HCT116 (cell line): Measurements from ENCODE around the gene PAX5. TPM values are rescaled to one million over a fixed set of nuclear protein-coding genes. Genes with fewer than 3 reads are reported as not detected.

Experiments
- ATAC-seq: fragments of 200-7000 bp; cut with Tn5 transposase; 2 replicates; pipeline ENCODE4 v1.9.1; 2020; ENCODE audit warnings: mild to moderate bottlenecking, moderate library complexity
- BruUV-seq: library from RNA; stranded (reverse); fragments of 400-500 nt; replicated peaks from 2 replicates; lab custom pipeline; 2021; lab: Mats Ljungman, UMichigan
- CTCF ChIA-PET: fragments of 300-600 bp; sonication (Branson Sonifier 250); formaldehyde crosslinking; loops from one replicate; lab custom pipeline; 2021; ENCODE audit warnings: antibody characterized with exemption; lab: Charles Lee
- POLR2A ChIA-PET: fragments of 300-600, 350-600 bp; sonication (Branson Sonifier 250); formaldehyde crosslinking; loops from one replicate; lab custom pipeline; 2021; ENCODE audit warnings: antibody characterized with exemption; lab: Charles Lee
- RAD21 ChIA-PET, 2 experiments: fragments of 300-600 bp; sonication (Branson Sonifier 250); formaldehyde crosslinking; loops; one replicate each; lab custom pipeline; 2023; ENCODE audit warnings: low total read pairs in 2 of 2; ENCODE audit not compliant: uncharacterized antibody in 2 of 2, unreplicated experiment in 2 of 2, low non-redundant PET in 1 of 2; lab: Charles Lee
- DNase-seq: peaks from one replicate; pipeline ENCODE4 v3.0.0-alpha.2; 2010; ENCODE audit warnings: low read depth, low spot score
- H2AFZ ChIP-seq: fragments of 200-600 bp; shearing (Covaris generic), sonication (generic); 2 replicates; pipeline ENCODE4 v1.6.1; 2017; ENCODE audit warnings: low read depth, mixed run types, mixed read lengths, antibody characterized with exemption, low read length; ENCODE audit not compliant: poor library complexity, severe bottlenecking
- H3K27ac ChIP-seq: 2 replicates; pipeline ENCODE4 v1.5.1; 2012; ENCODE audit warnings: low read depth, low read length
- H3K27me3 ChIP-seq: fragments of 200-600 bp; sonication (generic); 2 replicates; pipeline ENCODE4 v1.6.1; 2016; ENCODE audit warnings: mixed run types, low read length, mixed read lengths; ENCODE audit not compliant: insufficient read depth
- H3K36me3 ChIP-seq, 2 experiments: fragments of 200-500 bp in 1 of 2; fragments of 200-600 bp in 1 of 2; sonication (Bioruptor generic) in 1 of 2; sonication (generic) in 1 of 2; 2 replicates each; pipeline versions ENCODE4 v1.5.1 to v1.6.1; 2014 to 2016; ENCODE audit warnings: low read length in 2 of 2, inconsistent platforms in 1 of 2, mixed read lengths in 1 of 2, mixed run types in 1 of 2; ENCODE audit not compliant: insufficient read depth in 2 of 2, control insufficient read depth in 1 of 2
- H3K4me1 ChIP-seq, 2 experiments: fragments of 200-600 bp in 1 of 2; sonication (generic) in 1 of 2; 2 replicates each; pipeline versions ENCODE4 v1.5.1 to v1.6.1; 2012 to 2017; ENCODE audit warnings: low read length in 2 of 2, inconsistent platforms in 1 of 2, mild to moderate bottlenecking in 1 of 2, mixed read lengths in 1 of 2, mixed run types in 1 of 2, moderate library complexity in 1 of 2; ENCODE audit not compliant: insufficient read depth in 2 of 2, control insufficient read depth in 1 of 2
- H3K4me2 ChIP-seq: fragments of 200-600 bp; sonication (generic); 2 replicates; pipeline ENCODE4 v1.6.1; 2017; ENCODE audit warnings: mixed run types, low read length, mixed read lengths
- H3K4me3 ChIP-seq, 2 experiments: fragments of 200-600 bp in 1 of 2; sonication (generic) in 1 of 2; replicated peaks in 1 of 2; 2 replicates each; pipeline ENCODE4 v1.5.1; 2011 to 2016; ENCODE audit warnings: low read length in 2 of 2, control low read depth in 1 of 2, low read depth in 1 of 2, mild to moderate bottlenecking in 1 of 2, mixed read lengths in 1 of 2, mixed run types in 1 of 2
- H3K79me2 ChIP-seq: fragments of 200-600 bp; sonication (generic); 2 replicates; pipeline ENCODE4 v1.6.1; 2017; ENCODE audit warnings: mild to moderate bottlenecking, mixed run types, low read length, moderate library complexity, mixed read lengths; ENCODE audit not compliant: insufficient read depth
- H3K9ac ChIP-seq: fragments of 200-600 bp; sonication (generic); 2 replicates; pipeline ENCODE4 v1.6.1; 2016; ENCODE audit warnings: low read length, mixed read lengths
- H3K9me2 ChIP-seq: fragments of 200-600 bp; sonication (generic), shearing (Covaris generic); 2 replicates; pipeline ENCODE4 v1.6.1; 2017; ENCODE audit warnings: mixed run types, mild to moderate bottlenecking, moderate library complexity; ENCODE audit not compliant: insufficient read depth
- H3K9me3 ChIP-seq, 2 experiments: fragments of 200-500 bp in 1 of 2; fragments of 200-600 bp in 1 of 2; sonication (Bioruptor generic) in 1 of 2; sonication (generic) in 1 of 2; 2 replicates each; pipeline ENCODE4 v1.6.1; 2014 to 2017; ENCODE audit warnings: low read length in 2 of 2, mixed read lengths in 2 of 2, inconsistent platforms in 1 of 2, low read depth in 1 of 2, mild to moderate bottlenecking in 1 of 2, mixed run types in 1 of 2, moderate library complexity in 1 of 2; ENCODE audit not compliant: control insufficient read depth in 1 of 2, insufficient read depth in 1 of 2
- H4K20me1 ChIP-seq: fragments of 200-600 bp; sonication (generic), shearing (Covaris generic); 2 replicates; pipeline ENCODE4 v1.6.1; 2017; ENCODE audit warnings: mixed run types, mild to moderate bottlenecking, moderate library complexity; ENCODE audit not compliant: insufficient read depth
- ATF3 ChIP-seq: IDR thresholded peaks from 2 replicates; pipeline ENCODE4 v1.6.1; 2012
- CTCF ChIP-seq, 3 experiments: fragments of 200-600 bp in 1 of 3; sonication (generic) in 1 of 3; IDR thresholded peaks in 2 of 3; conservative IDR thresholded peaks in 1 of 3; 2 replicates each; pipeline ENCODE4 v1.5.1; 2012 to 2017; ENCODE audit warnings: low read depth in 2 of 3, low read length in 2 of 3, antibody characterized with exemption in 1 of 3, borderline replicate concordance in 1 of 3, control low read depth in 1 of 3, mild to moderate bottlenecking in 1 of 3, mixed read lengths in 1 of 3, mixed run types in 1 of 3, moderate library complexity in 1 of 3; ENCODE audit not compliant: insufficient read depth in 1 of 3
- FOSL1 ChIP-seq: IDR thresholded peaks from 2 replicates; pipeline ENCODE4 v1.6.1; 2012; ENCODE audit warnings: low read depth
- POLR2A ChIP-seq: IDR thresholded peaks from 2 replicates; pipeline ENCODE4 v1.7.0; 2011; ENCODE audit warnings: borderline replicate concordance; ENCODE audit not compliant: insufficient read depth, insufficient read length; ENCODE audit errors: extremely low read depth
- SIN3A ChIP-seq: IDR thresholded peaks from 2 replicates; pipeline ENCODE4 v1.6.1; 2012; ENCODE audit warnings: low read depth
- SRF ChIP-seq: IDR thresholded peaks from 2 replicates; pipeline ENCODE4 v1.6.1; 2012; ENCODE audit warnings: low read depth
- ZFX ChIP-seq: fragments of 450-650 bp; IDR thresholded peaks from 2 replicates; pipeline ENCODE4 v1.6.1; 2017
- intact Hi-C: fragments of 100-400 bp; cut with micrococcal nuclease; formaldehyde crosslinking; loops from 2 replicates; pipeline ENCODE4 v1.10.0; 2022
- total RNA-seq: library from RNA; stranded (reverse); gene quantifications from one replicate; pipeline ENCODE4 v1.2.1, GENCODE V29; 2021; ENCODE audit not compliant: unreplicated experiment

The PAX5 gene
- total RNA-seq, 1 experiment from 2014 or later, result 0.17 TPM

GRCh38 chr9:36820392-36820861 lies 213.6 kb downstream of the PAX5 start:
- H3K79me2 ChIP-seq, result no peaks in the 10 kb centered on the region
- H3K27me3 ChIP-seq, result no peaks in the 10 kb centered on the region; the same call in 1 of the 2 replicates
- H3K9ac ChIP-seq, result no peak overlapping the region
- ChIA-PET CTCF (no interaction called here), RAD21 (no interaction called here), POLR2A (no interaction called here)
- no peak overlapping the region for H3K27ac ChIP-seq
- no TSS peak for BruUV-seq
- no peak for DNase-seq
- H3K36me3 ChIP-seq, result no peaks in the 10 kb centered on the region
- no peak overlapping the region for H2AFZ ChIP-seq
- TF ChIP-seq SRF, result no peak
- no peak for TF ChIP-seq ZFX
- no peak for TF ChIP-seq FOSL1
- no peak for TF ChIP-seq CTCF (IDR thresholded peaks at IDR 0.05 in 2 of 3, conservative IDR thresholded peaks at IDR 0.05 in 1 of 3; ENCODE audit: borderline replicate concordance in 1 of 3, insufficient read depth in 1 of 3, low read depth in 2 of 3, low read length in 2 of 3)
- TF ChIP-seq SIN3A, result no peak
- no peak for TF ChIP-seq POLR2A
- intact Hi-C loops, result no loop called here
- ATAC-seq, result no peak
- H3K9me2 ChIP-seq, result no peaks in the 10 kb centered on the region
- no peaks in the 10 kb centered on the region for H4K20me1 ChIP-seq
- H3K4me2 ChIP-seq, result no peak overlapping the region
- no peaks in the 10 kb centered on the region for H3K4me1 ChIP-seq
- H3K9me3 ChIP-seq, result no peaks in the 10 kb centered on the region
- H3K4me3 ChIP-seq, result no peak overlapping the region

GRCh38 chr9:36818965-36819870 lies 214.8 kb downstream of the PAX5 start:
- no peak overlapping the region for H3K4me2 ChIP-seq
- H4K20me1 ChIP-seq, result no peaks in the 10 kb centered on the region
- H3K9ac ChIP-seq, result no peak overlapping the region
- H3K4me3 ChIP-seq, result no peak overlapping the region
- no peaks in the 10 kb centered on the region for H3K36me3 ChIP-seq
- no peaks in the 10 kb centered on the region for H3K9me3 ChIP-seq
- DNase-seq (no peak), ATAC-seq (no peak)
- no peak overlapping the region for H3K27ac ChIP-seq
- no peaks in the 10 kb centered on the region for H3K9me2 ChIP-seq
- no peaks in the 10 kb centered on the region for H3K4me1 ChIP-seq
- intact Hi-C loops, result no loop called here
- no peak for TF ChIP-seq ATF3
- ChIA-PET RAD21 (no interaction called here), POLR2A (no interaction called here), CTCF (interaction anchor here (0.7 kb wide), 1 partner anchor 36 kb away, joined by 3 read pairs; no protein-coding TSS in a partner anchor)
- no peaks in the 10 kb centered on the region for H3K27me3 ChIP-seq
- no TSS peak for BruUV-seq
- H2AFZ ChIP-seq, result no peak overlapping the region
- H3K79me2 ChIP-seq, result no peaks in the 10 kb centered on the region
